ENCODE measurements around the gene MSH6. TPM values are rescaled to one million over a fixed set of nuclear protein-coding genes. Genes with fewer than 3 reads are reported as not detected.

Gene MSH6
- total RNA-seq, 1 experiment from 2014 or later: 275 TPM

DNA sequence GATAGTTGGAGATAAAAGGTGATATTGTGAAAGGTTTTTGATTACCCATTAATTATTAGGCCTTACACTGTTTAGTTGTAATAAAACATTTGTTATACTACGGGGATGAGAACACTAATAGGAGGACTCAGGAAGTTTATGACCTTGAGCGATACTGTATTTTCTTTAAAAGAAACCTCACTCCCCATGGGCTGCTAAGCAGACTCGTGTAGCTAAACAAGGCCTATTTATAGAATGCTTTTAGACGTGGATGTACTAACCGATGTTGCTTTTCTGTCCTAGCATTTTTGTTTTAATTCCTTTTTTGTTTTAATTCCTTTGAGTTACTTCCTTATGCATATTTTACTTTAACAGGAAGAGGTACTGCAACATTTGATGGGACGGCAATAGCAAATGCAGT is 22.9 kb downstream of the MSH6 start:
- no peaks in the 10 kb centered on the region for H3K9me3 Mint-ChIP-seq
- no peaks in the 10 kb centered on the region for H3K4me1 Mint-ChIP-seq
- TF ChIP-seq GRHL2 (CRISPR knock-in tag; IDR thresholded peaks at IDR 0.05; ENCODE audit: insufficient replicate concordance, severe bottlenecking) (no peak), PRRX2 (CRISPR knock-in tag; IDR thresholded peaks at IDR 0.05) (no peak), ZNF416 (CRISPR knock-in tag; IDR thresholded peaks at IDR 0.05) (no peak), TEAD1 (CRISPR knock-in tag; IDR thresholded peaks at IDR 0.05) (no peak), ELF4 (CRISPR knock-in tag; IDR thresholded peaks at IDR 0.05; ENCODE audit: low read depth) (no peak), SMAD4 (CRISPR knock-in tag; IDR thresholded peaks at IDR 0.05) (no peak)
- TF ChIP-seq, protein P1, sequence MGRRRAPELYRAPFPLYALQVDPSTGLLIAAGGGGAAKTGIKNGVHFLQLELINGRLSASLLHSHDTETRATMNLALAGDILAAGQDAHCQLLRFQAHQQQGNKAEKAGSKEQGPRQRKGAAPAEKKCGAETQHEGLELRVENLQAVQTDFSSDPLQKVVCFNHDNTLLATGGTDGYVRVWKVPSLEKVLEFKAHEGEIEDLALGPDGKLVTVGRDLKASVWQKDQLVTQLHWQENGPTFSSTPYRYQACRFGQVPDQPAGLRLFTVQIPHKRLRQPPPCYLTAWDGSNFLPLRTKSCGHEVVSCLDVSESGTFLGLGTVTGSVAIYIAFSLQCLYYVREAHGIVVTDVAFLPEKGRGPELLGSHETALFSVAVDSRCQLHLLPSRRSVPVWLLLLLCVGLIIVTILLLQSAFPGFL (CRISPR knock-in tag; IDR thresholded peaks at IDR 0.05; ENCODE audit: borderline replicate concordance): no peak
- TF ChIP-seq, protein P2, sequence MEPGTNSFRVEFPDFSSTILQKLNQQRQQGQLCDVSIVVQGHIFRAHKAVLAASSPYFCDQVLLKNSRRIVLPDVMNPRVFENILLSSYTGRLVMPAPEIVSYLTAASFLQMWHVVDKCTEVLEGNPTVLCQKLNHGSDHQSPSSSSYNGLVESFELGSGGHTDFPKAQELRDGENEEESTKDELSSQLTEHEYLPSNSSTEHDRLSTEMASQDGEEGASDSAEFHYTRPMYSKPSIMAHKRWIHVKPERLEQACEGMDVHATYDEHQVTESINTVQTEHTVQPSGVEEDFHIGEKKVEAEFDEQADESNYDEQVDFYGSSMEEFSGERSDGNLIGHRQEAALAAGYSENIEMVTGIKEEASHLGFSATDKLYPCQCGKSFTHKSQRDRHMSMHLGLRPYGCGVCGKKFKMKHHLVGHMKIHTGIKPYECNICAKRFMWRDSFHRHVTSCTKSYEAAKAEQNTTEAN (CRISPR knock-in tag; IDR thresholded peaks at IDR 0.05): no peak
- TF ChIP-seq, protein P3, sequence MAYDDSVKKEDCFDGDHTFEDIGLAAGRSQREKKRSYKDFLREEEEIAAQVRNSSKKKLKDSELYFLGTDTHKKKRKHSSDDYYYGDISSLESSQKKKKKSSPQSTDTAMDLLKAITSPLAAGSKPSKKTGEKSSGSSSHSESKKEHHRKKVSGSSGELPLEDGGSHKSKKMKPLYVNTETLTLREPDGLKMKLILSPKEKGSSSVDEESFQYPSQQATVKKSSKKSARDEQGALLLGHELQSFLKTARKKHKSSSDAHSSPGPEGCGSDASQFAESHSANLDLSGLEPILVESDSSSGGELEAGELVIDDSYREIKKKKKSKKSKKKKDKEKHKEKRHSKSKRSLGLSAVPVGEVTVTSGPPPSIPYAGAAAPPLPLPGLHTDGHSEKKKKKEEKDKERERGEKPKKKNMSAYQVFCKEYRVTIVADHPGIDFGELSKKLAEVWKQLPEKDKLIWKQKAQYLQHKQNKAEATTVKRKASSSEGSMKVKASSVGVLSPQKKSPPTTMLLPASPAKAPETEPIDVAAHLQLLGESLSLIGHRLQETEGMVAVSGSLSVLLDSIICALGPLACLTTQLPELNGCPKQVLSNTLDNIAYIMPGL (CRISPR knock-in tag; IDR thresholded peaks at IDR 0.05): no peak
- TF ChIP-seq, protein P4, sequence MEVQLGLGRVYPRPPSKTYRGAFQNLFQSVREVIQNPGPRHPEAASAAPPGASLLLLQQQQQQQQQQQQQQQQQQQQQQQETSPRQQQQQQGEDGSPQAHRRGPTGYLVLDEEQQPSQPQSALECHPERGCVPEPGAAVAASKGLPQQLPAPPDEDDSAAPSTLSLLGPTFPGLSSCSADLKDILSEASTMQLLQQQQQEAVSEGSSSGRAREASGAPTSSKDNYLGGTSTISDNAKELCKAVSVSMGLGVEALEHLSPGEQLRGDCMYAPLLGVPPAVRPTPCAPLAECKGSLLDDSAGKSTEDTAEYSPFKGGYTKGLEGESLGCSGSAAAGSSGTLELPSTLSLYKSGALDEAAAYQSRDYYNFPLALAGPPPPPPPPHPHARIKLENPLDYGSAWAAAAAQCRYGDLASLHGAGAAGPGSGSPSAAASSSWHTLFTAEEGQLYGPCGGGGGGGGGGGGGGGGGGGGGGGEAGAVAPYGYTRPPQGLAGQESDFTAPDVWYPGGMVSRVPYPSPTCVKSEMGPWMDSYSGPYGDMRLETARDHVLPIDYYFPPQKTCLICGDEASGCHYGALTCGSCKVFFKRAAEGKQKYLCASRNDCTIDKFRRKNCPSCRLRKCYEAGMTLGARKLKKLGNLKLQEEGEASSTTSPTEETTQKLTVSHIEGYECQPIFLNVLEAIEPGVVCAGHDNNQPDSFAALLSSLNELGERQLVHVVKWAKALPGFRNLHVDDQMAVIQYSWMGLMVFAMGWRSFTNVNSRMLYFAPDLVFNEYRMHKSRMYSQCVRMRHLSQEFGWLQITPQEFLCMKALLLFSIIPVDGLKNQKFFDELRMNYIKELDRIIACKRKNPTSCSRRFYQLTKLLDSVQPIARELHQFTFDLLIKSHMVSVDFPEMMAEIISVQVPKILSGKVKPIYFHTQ (CRISPR knock-in tag; IDR thresholded peaks at IDR 0.05): no peak
- H3K27ac Mint-ChIP-seq: no peak overlapping the region
- H3K4me3 Mint-ChIP-seq: no peak overlapping the region
- H3K36me3 Mint-ChIP-seq: peaks cover 71% of the 10 kb centered on the region
- POLR2A ChIA-PET: no interaction called here
- DNase-seq (ENCODE audit: low spot score): no peak
- H3K27me3 Mint-ChIP-seq (ENCODE audit: low read depth): no peaks in the 10 kb centered on the region
- no peak for ATAC-seq
- CTCF ChIA-PET: no interaction called here

DNA sequence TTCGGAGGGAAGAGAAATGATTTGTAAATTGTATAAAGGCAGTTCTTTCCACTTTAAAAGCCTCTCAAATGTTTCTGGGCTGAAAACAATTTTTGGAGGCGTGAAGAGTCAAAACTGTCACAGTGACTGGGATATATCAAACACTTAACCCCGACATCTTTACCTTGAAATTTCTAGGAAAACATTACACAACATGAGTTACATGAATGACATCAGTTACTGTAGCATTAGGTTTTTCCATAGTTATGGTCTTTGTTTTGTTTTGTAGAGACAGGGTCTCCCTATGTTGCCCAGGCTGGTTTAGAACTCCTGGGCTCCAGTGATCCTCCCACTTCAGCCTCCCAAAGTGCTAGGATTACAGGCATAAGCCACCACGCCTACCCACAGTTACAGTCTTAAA is 25.7 kb downstream of the MSH6 start:
- ChIA-PET CTCF (interaction anchor here (1.0 kb wide), 1 partner anchor 296 kb away, joined by 3 read pairs; no protein-coding TSS in a partner anchor), POLR2A (no interaction called here)
- ATAC-seq (no peak), DNase-seq (ENCODE audit: low spot score) (no peak)
- Mint-ChIP-seq H3K27me3 (ENCODE audit: low read depth) (no peaks in the 10 kb centered on the region), H3K27ac (no peak overlapping the region), H3K36me3 (peaks cover 50% of the 10 kb centered on the region), H3K4me1 (no peaks in the 10 kb centered on the region), H3K9me3 (no peaks in the 10 kb centered on the region), H3K4me3 (no peak overlapping the region)
- TF ChIP-seq, protein P5, sequence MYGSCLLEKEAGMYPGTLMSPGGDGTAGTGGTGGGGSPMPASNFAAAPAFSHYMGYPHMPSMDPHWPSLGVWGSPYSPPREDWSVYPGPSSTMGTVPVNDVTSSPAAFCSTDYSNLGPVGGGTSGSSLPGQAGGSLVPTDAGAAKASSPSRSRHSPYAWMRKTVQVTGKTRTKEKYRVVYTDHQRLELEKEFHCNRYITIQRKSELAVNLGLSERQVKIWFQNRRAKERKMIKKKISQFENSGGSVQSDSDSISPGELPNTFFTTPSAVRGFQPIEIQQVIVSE (CRISPR knock-in tag; IDR thresholded peaks at IDR 0.05; ENCODE audit: borderline replicate concordance): no peak
- peak; percentile 65; the same call in 1 of the 2 replicates for TF ChIP-seq ZNF121 (CRISPR knock-in tag; IDR thresholded peaks at IDR 0.05)
- no peak for TF ChIP-seq SMAD3 (CRISPR knock-in tag; IDR thresholded peaks at IDR 0.05; ENCODE audit: borderline replicate concordance)
- no peak for TF ChIP-seq CBFB (CRISPR knock-in tag; IDR thresholded peaks at IDR 0.05; ENCODE audit: low read depth)

DNA sequence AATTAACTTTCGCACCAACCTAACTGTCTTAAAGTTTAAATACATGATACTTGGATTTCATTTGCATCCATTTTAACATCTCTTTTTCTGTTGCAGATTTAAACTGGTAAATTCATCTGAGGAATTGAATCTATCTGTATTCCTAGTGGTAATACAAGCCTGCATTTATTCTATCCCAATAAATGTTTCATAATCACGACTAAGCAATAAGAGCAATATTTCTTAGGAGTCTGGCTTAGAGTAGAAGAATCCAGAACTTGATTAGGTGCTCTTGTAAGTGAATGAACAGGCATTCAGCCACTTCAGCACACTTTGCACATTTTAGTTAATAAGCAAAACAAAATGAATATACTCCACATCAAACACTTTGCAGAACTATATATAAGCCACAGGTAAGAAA is 27.0 kb downstream of the MSH6 start:
- Mint-ChIP-seq H3K36me3 (peaks cover 47% of the 10 kb centered on the region), H3K27ac (no peak overlapping the region), H3K27me3 (ENCODE audit: low read depth) (no peaks in the 10 kb centered on the region), H3K4me1 (no peaks in the 10 kb centered on the region), H3K9me3 (no peaks in the 10 kb centered on the region), H3K4me3 (no peak overlapping the region)
- POLR2A ChIA-PET: no interaction called here
- no peak for ATAC-seq
- DNase-seq (ENCODE audit: low spot score): no peak
- CTCF ChIA-PET: no interaction called here
- TF ChIP-seq, protein P6, sequence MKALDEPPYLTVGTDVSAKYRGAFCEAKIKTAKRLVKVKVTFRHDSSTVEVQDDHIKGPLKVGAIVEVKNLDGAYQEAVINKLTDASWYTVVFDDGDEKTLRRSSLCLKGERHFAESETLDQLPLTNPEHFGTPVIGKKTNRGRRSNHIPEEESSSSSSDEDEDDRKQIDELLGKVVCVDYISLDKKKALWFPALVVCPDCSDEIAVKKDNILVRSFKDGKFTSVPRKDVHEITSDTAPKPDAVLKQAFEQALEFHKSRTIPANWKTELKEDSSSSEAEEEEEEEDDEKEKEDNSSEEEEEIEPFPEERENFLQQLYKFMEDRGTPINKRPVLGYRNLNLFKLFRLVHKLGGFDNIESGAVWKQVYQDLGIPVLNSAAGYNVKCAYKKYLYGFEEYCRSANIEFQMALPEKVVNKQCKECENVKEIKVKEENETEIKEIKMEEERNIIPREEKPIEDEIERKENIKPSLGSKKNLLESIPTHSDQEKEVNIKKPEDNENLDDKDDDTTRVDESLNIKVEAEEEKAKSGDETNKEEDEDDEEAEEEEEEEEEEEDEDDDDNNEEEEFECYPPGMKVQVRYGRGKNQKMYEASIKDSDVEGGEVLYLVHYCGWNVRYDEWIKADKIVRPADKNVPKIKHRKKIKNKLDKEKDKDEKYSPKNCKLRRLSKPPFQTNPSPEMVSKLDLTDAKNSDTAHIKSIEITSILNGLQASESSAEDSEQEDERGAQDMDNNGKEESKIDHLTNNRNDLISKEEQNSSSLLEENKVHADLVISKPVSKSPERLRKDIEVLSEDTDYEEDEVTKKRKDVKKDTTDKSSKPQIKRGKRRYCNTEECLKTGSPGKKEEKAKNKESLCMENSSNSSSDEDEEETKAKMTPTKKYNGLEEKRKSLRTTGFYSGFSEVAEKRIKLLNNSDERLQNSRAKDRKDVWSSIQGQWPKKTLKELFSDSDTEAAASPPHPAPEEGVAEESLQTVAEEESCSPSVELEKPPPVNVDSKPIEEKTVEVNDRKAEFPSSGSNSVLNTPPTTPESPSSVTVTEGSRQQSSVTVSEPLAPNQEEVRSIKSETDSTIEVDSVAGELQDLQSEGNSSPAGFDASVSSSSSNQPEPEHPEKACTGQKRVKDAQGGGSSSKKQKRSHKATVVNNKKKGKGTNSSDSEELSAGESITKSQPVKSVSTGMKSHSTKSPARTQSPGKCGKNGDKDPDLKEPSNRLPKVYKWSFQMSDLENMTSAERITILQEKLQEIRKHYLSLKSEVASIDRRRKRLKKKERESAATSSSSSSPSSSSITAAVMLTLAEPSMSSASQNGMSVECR (CRISPR knock-in tag; IDR thresholded peaks at IDR 0.05; ENCODE audit: borderline replicate concordance): no peak
- TF ChIP-seq, protein P7, sequence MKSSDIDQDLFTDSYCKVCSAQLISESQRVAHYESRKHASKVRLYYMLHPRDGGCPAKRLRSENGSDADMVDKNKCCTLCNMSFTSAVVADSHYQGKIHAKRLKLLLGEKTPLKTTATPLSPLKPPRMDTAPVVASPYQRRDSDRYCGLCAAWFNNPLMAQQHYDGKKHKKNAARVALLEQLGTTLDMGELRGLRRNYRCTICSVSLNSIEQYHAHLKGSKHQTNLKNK (CRISPR knock-in tag; IDR thresholded peaks at IDR 0.05): no peak
- TF ChIP-seq RORB (CRISPR knock-in tag; IDR thresholded peaks at IDR 0.05): no peak
- TF ChIP-seq, protein P2 (CRISPR knock-in tag; IDR thresholded peaks at IDR 0.05): no peak
- no peak for TF ChIP-seq NFE2L1 (CRISPR knock-in tag; IDR thresholded peaks at IDR 0.05)
- TF ChIP-seq NFYB (CRISPR knock-in tag; conservative IDR thresholded peaks at IDR 0.05; ENCODE audit: low read depth): no peak
